ENCODE results near the gene ABT1. TPM values are rescaled to one million over a fixed set of nuclear protein-coding genes. Genes with fewer than 3 reads are reported as not detected.

ABT1 gene
- polyA plus RNA-seq, 1 experiment: 18.4 TPM

GRCh38 chr6:26554697-26555504, 41.9 kb upstream of the ABT1 start:
- H3K27me3 ChIP-seq (ENCODE audit: control insufficient read depth, insufficient read depth, low read length): no peaks in the 10 kb centered on the region
- no peaks in the 10 kb centered on the region for H3K36me3 ChIP-seq (ENCODE audit: control insufficient read depth, insufficient read depth, low read length)
- ChIA-PET POLR2A (interaction anchor here (0.6 kb wide), 1 partner anchor 331 kb away, joined by 3 read pairs; no protein-coding TSS in a partner anchor), CTCF (interaction anchor here (0.5 to 2.4 kb wide), 8 partner anchors 14 to 429 kb away, joined by 3 to 10 read pairs (median 6); partner anchors contain the start of gene HMGN4)
- TF ChIP-seq CTCF (IDR thresholded peaks at IDR 0.05; ENCODE audit: insufficient read depth, low read depth, low read length): no peak
- peak overlapping the region; percentile 38 for H3K4me3 ChIP-seq (ENCODE audit: low read depth, low read length)
- no peak for DNase-seq (ENCODE audit: low read depth)

GRCh38 chr6:26555505-26556262, 41.1 kb upstream of the ABT1 start:
- Histone ChIP-seq H3K4me3 (ENCODE audit: low read depth, low read length) (peak overlapping the region; percentile 38; the same call in 1 of the 2 replicates), H3K36me3 (ENCODE audit: control insufficient read depth, insufficient read depth, low read length) (no peaks in the 10 kb centered on the region), H3K27me3 (ENCODE audit: control insufficient read depth, insufficient read depth, low read length) (no peaks in the 10 kb centered on the region)
- CTCF ChIA-PET: interaction anchor here (0.6 to 2.4 kb wide), 6 partner anchors 13 to 214 kb away, joined by 3 to 11 read pairs (median 5); partner anchors contain the start of gene HMGN4
- POLR2A ChIA-PET: interaction anchor here (0.8 kb wide), 1 partner anchor 305 kb away, joined by 3 read pairs; a partner anchor contains a TSS
- DNase-seq (ENCODE audit: low read depth): no peak
- TF ChIP-seq CTCF (IDR thresholded peaks at IDR 0.05; ENCODE audit: insufficient read depth, low read depth, low read length): no peak

- Histone ChIP-seq H3K36me3 (ENCODE audit: control insufficient read depth, insufficient read depth, low read length) (no peaks in the 10 kb centered on the region), H3K27me3 (ENCODE audit: control insufficient read depth, insufficient read depth, low read length) (no peaks in the 10 kb centered on the region), H3K4me3 (ENCODE audit: low read depth, low read length) (no peak overlapping the region)
- TF ChIP-seq CTCF (IDR thresholded peaks at IDR 0.05; ENCODE audit: insufficient read depth, low read depth, low read length): no peak
- DNase-seq (ENCODE audit: low read depth): no peak
- ChIA-PET POLR2A (interaction anchor here (0.6 to 0.8 kb wide), 2 partner anchors 306 to 373 kb away, joined by 3 read pairs; a partner anchor contains a TSS), CTCF (interaction anchor here (1.0 to 1.3 kb wide), 5 partner anchors 10 to 215 kb away, joined by 3 to 11 read pairs (median 4); no protein-coding TSS in a partner anchor)
Observed at GRCh38 chr6:26556263-26557070, 40.3 kb upstream of the ABT1 start.

GRCh38 chr6:26561533-26562466, 35.0 kb upstream of the ABT1 start:
- ChIA-PET POLR2A (no interaction called here), CTCF (interaction anchor here (1.0 to 1.1 kb wide), 2 partner anchors 24 to 34 kb away, joined by 3 read pairs; partner anchors contain the start of gene HMGN4)
- Histone ChIP-seq H3K36me3 (ENCODE audit: control insufficient read depth, insufficient read depth, low read length) (no peaks in the 10 kb centered on the region), H3K4me3 (ENCODE audit: low read depth, low read length) (no peak overlapping the region), H3K27me3 (ENCODE audit: control insufficient read depth, insufficient read depth, low read length) (no peaks in the 10 kb centered on the region)
- no peak for TF ChIP-seq CTCF (IDR thresholded peaks at IDR 0.05; ENCODE audit: insufficient read depth, low read depth, low read length)
- no peak for DNase-seq (ENCODE audit: low read depth)

All from BJ (cell line).